ENCODE measurements around the gene INPP5E.

Gene INPP5E

GRCh38 chr9:136396219-136396515 lies 43.5 kb downstream of the INPP5E start:
- no peak for TF ChIP-seq CTCF (IDR thresholded peaks at IDR 0.05; ENCODE audit: borderline replicate concordance, insufficient read depth, low read depth, low read length)
- H3K4me3 ChIP-seq (ENCODE audit: low read depth, low read length), result no peak overlapping the region

- TF ChIP-seq CTCF (IDR thresholded peaks at IDR 0.05; ENCODE audit: borderline replicate concordance, insufficient read depth, low read depth, low read length), result no peak
- H3K4me3 ChIP-seq (ENCODE audit: low read depth, low read length), result no peak overlapping the region
Observed at GRCh38 chr9:136395345-136396218, 44.1 kb downstream of the INPP5E start.

GRCh38 chr9:136395020-136395340 lies 44.7 kb downstream of the INPP5E start:
- no peak overlapping the region for H3K4me3 ChIP-seq (ENCODE audit: low read depth, low read length)
- TF ChIP-seq CTCF (IDR thresholded peaks at IDR 0.05; ENCODE audit: borderline replicate concordance, insufficient read depth, low read depth, low read length), result no peak

- no peak overlapping the region for H3K4me3 ChIP-seq (ENCODE audit: low read depth, low read length)
- no peak for TF ChIP-seq CTCF (IDR thresholded peaks at IDR 0.05; ENCODE audit: borderline replicate concordance, insufficient read depth, low read depth, low read length)
Observed at GRCh38 chr9:136394312-136395019, 45.2 kb downstream of the INPP5E start.

GRCh38 chr9:136393531-136393930 lies 46.1 kb downstream of the INPP5E start:
- TF ChIP-seq CTCF (IDR thresholded peaks at IDR 0.05; ENCODE audit: borderline replicate concordance, insufficient read depth, low read depth, low read length), result no peak
- no peak overlapping the region for H3K4me3 ChIP-seq (ENCODE audit: low read depth, low read length)

- no peak overlapping the region for H3K4me3 ChIP-seq (ENCODE audit: low read depth, low read length)
- no peak for TF ChIP-seq CTCF (IDR thresholded peaks at IDR 0.05; ENCODE audit: borderline replicate concordance, insufficient read depth, low read depth, low read length)
Observed at GRCh38 chr9:136392538-136393449, 46.9 kb downstream of the INPP5E start.

Data from GM12875 (cell line).